DND-41 (cell line): Measurements from ENCODE around the gene MGAT5.

Experiments used
- ATAC-seq: fragments of 200-7000 bp; cut with Tn5 transposase; 3 replicates; pipeline ENCODE4 v1.9.1; 2021; ENCODE audit warnings: low read depth; ENCODE audit not compliant: insufficient read depth
- DNase-seq: peaks from one replicate; pipeline ENCODE4 v3.0.0-alpha.2; 2020
- H2AFZ ChIP-seq: 2 replicates; pipeline ENCODE4 v1.6.0; 2012; ENCODE audit warnings: low read depth, low read length
- H3K27ac ChIP-seq: 2 replicates; pipeline ENCODE4 v1.5.1; 2012; ENCODE audit warnings: low read length, inconsistent platforms
- H3K27me3 ChIP-seq: fragments of 200-600 bp; sonication (generic); 2 replicates; pipeline ENCODE4 v1.6.0; 2012; ENCODE audit warnings: low read length, mild to moderate bottlenecking, inconsistent platforms; ENCODE audit not compliant: insufficient read depth, poor library complexity
- H3K36me3 ChIP-seq: 2 replicates; pipeline ENCODE4 v1.5.1; 2012; ENCODE audit warnings: low read length, inconsistent platforms; ENCODE audit not compliant: insufficient read depth
- H3K4me1 ChIP-seq: 2 replicates; pipeline ENCODE4 v1.5.1; 2012; ENCODE audit warnings: mild to moderate bottlenecking, low read length; ENCODE audit not compliant: insufficient read depth
- H3K4me2 ChIP-seq: 2 replicates; pipeline ENCODE4 v1.6.0; 2012; ENCODE audit warnings: mild to moderate bottlenecking, moderate library complexity, low read length, inconsistent platforms; ENCODE audit not compliant: insufficient read depth
- H3K4me3 ChIP-seq, 2 experiments: fragments of 200-600 bp in 1 of 2; shearing (Covaris generic) in 1 of 2; 2 replicates each; pipeline ENCODE4 v1.5.1; 2012 to 2016; ENCODE audit warnings: inconsistent platforms in 2 of 2, low read length in 2 of 2, mild to moderate bottlenecking in 2 of 2, low read depth in 1 of 2, moderate library complexity in 1 of 2
- H3K79me2 ChIP-seq: 2 replicates; pipeline ENCODE4 v1.6.0; 2012; ENCODE audit warnings: low read length, inconsistent platforms; ENCODE audit not compliant: insufficient read depth
- H3K9ac ChIP-seq: 2 replicates; pipeline ENCODE4 v1.6.0; 2012; ENCODE audit warnings: low read depth, mild to moderate bottlenecking, inconsistent platforms, low read length, moderate library complexity
- H3K9me3 ChIP-seq: 2 replicates; pipeline ENCODE4 v1.5.1; 2012; ENCODE audit warnings: low read length, moderate library complexity, mild to moderate bottlenecking, inconsistent platforms; ENCODE audit not compliant: insufficient read depth, severe bottlenecking
- H4K20me1 ChIP-seq: 2 replicates; pipeline ENCODE4 v1.6.0; 2012; ENCODE audit warnings: low read length; ENCODE audit not compliant: insufficient read depth
- CTCF ChIP-seq: IDR thresholded peaks from 2 replicates; pipeline ENCODE4 v1.5.1; 2012; ENCODE audit warnings: borderline replicate concordance, low read length, moderate library complexity, mild to moderate bottlenecking; ENCODE audit not compliant: poor library complexity, severe bottlenecking; ENCODE audit errors: extremely low read depth
- EZH2 ChIP-seq: IDR thresholded peaks from 3 replicates; pipeline ENCODE4 v1.6.1; 2012; ENCODE audit warnings: borderline replicate concordance, low read depth, mild to moderate bottlenecking, moderate library complexity, low read length, inconsistent platforms; ENCODE audit not compliant: severe bottlenecking

Gene MGAT5

DNA sequence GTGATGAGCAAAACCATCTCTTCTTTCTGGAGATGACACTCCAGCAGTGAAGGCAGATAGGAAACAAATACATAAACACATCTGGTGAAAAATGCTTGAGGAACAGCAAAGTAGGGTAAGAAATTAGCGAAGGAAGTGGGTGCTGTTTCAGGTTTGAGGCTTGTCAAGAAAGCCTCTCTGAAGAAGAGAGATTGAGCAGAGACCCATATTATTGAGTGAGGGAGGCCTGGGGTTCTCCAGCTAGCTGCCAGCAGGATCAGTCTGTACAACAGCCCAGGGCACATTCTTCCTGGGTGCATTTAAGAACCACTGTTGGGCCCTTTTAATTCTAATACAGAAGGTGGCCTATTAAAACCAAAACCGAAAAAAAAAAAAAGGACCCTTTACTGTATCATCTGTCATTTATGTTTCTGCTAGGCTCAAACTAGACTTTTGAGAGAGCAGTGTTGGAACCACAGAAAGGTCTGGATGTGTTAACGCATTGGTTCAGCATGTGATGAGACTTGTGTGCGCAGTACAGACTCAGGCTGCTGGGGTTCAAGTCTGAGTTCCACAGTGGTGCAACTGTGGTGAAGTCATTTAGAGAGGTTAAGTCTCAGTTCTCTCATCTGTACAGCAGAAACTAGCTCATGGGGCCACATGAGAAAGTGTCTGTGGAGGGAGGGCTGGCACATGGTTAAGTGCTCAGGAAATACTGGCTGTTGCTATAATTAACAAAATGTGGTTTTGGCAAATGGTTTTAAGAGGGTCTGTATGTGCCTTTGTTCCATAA is 28.9 kb downstream of the MGAT5 start:
- TF ChIP-seq EZH2 (no peak), CTCF (no peak)
- Histone ChIP-seq H3K36me3 (no peaks in the 10 kb centered on the region), H3K79me2 (peaks cover 8% of the 10 kb centered on the region), H3K4me3 (no peak overlapping the region), H2AFZ (no peak overlapping the region), H3K4me2 (no peak overlapping the region), H3K27ac (peak overlapping the region; percentile 13; the same call in 1 of the 2 replicates), H3K27me3 (no peaks in the 10 kb centered on the region), H3K4me1 (peaks cover 42% of the 10 kb centered on the region), H4K20me1 (peaks cover 17% of the 10 kb centered on the region; the same call in 1 of the 2 replicates), H3K9me3 (no peaks in the 10 kb centered on the region), H3K9ac (no peak overlapping the region)
- ATAC-seq, result peak; percentile 86
- peak; percentile 53 for DNase-seq

DNA sequence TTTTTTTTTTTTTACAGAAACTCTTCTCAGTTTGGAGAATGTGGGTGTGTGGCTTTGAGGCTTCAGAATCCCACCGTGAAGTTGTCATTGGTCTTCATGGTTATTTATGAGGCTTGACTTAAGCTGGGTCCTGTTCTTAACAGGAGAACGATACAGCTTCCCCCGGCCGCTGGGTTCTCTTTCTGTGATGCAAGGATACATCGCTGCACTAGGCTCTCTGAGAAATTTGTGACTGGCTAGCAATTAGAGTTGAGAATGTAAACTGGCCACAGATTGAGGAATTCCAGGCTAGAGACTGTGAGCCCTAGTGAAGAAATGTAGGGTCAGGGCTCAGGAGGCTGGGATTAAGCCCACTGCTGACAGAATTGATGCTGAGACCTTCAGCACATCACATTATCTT is 29.8 kb downstream of the MGAT5 start:
- no peak overlapping the region for H3K4me3 ChIP-seq
- H3K27ac ChIP-seq, result no peak overlapping the region
- H3K27me3 ChIP-seq, result no peaks in the 10 kb centered on the region
- no peaks in the 10 kb centered on the region for H3K9me3 ChIP-seq
- peaks cover 50% of the 10 kb centered on the region for H3K4me1 ChIP-seq
- H3K9ac ChIP-seq, result no peak overlapping the region
- peaks cover 17% of the 10 kb centered on the region for H3K79me2 ChIP-seq
- H3K36me3 ChIP-seq, result no peaks in the 10 kb centered on the region
- DNase-seq, result no peak
- TF ChIP-seq EZH2 (no peak), CTCF (no peak)
- peaks cover 13% of the 10 kb centered on the region; the same call in 1 of the 2 replicates for H4K20me1 ChIP-seq
- no peak overlapping the region for H2AFZ ChIP-seq
- ATAC-seq, result no peak
- H3K4me2 ChIP-seq, result no peak overlapping the region

- no peak overlapping the region for H3K9ac ChIP-seq
- H3K36me3 ChIP-seq, result peaks cover 2% of the 10 kb centered on the region; the same call in 1 of the 2 replicates
- no peak overlapping the region for H2AFZ ChIP-seq
- peaks cover 56% of the 10 kb centered on the region for H3K4me1 ChIP-seq
- TF ChIP-seq CTCF (no peak), EZH2 (no peak)
- no peaks in the 10 kb centered on the region for H3K9me3 ChIP-seq
- no peak for DNase-seq
- peaks cover 21% of the 10 kb centered on the region for H3K79me2 ChIP-seq
- no peak overlapping the region for H3K4me3 ChIP-seq
- no peaks in the 10 kb centered on the region for H3K27me3 ChIP-seq
- peaks cover 13% of the 10 kb centered on the region; the same call in 1 of the 2 replicates for H4K20me1 ChIP-seq
- H3K27ac ChIP-seq, result no peak overlapping the region
- no peak overlapping the region for H3K4me2 ChIP-seq
- ATAC-seq, result no peak
These were observed 30.3 kb downstream of the MGAT5 start for GRCh38 chr2:134284119-134284670.
